H1 (cell line): ENCODE results near the gene RAP1A. TPM values are rescaled to one million over a fixed set of nuclear protein-coding genes. Genes with fewer than 3 reads are reported as not detected.

Source experiments
- ASH2L ChIP-seq: fragments of 200-600, 300-600 bp; sonication (generic); IDR thresholded peaks from one replicate; pipeline ENCODE4 v1.7.1; 2017; ENCODE audit warnings: low read length
- BRCA1 ChIP-seq: IDR thresholded peaks from 2 replicates; pipeline ENCODE4 v1.6.1; 2012; ENCODE audit warnings: low read depth, low read length, improper control_type of control experiment
- E2F6 ChIP-seq: IDR thresholded peaks from 2 replicates; pipeline ENCODE4 v1.6.1; 2012; ENCODE audit warnings: inconsistent platforms
- EP300 ChIP-seq, 2 experiments: IDR thresholded peaks; 1 replicate in 1 of 2; 2 replicates in 1 of 2; pipeline ENCODE4 v1.6.1; 2011 to 2012; ENCODE audit warnings: low read depth in 2 of 2, low read length in 2 of 2, mild to moderate bottlenecking in 2 of 2, borderline replicate concordance in 1 of 2, inconsistent platforms in 1 of 2, moderate library complexity in 1 of 2
- EZH2 ChIP-seq: fragments of 200-600 bp; sonication (generic); IDR thresholded peaks from 2 replicates; pipeline ENCODE4 v1.7.1; 2012; ENCODE audit warnings: low read depth, mild to moderate bottlenecking, moderate library complexity, low read length, inconsistent platforms; ENCODE audit not compliant: severe bottlenecking
- HDAC2 ChIP-seq, 2 experiments: fragments of 300-600 bp in 1 of 2; sonication (generic) in 1 of 2; IDR thresholded peaks; 2 replicates each; pipeline ENCODE4 v1.6.1; 2011 to 2012; ENCODE audit warnings: low read depth in 2 of 2, low read length in 2 of 2, mild to moderate bottlenecking in 2 of 2, moderate library complexity in 2 of 2, borderline replicate concordance in 1 of 2, inconsistent platforms in 1 of 2
- JUN ChIP-seq: IDR thresholded peaks from 2 replicates; pipeline ENCODE4 v1.6.1; 2011; ENCODE audit warnings: low read depth, mild to moderate bottlenecking, improper control_type of control experiment, low read length
- JUND ChIP-seq: IDR thresholded peaks from 2 replicates; pipeline ENCODE4 v1.6.1; 2011; ENCODE audit warnings: mild to moderate bottlenecking, improper control_type of control experiment, low read length
- SIN3A ChIP-seq, 2 experiments: IDR thresholded peaks in 1 of 2; conservative IDR thresholded peaks in 1 of 2; 2 replicates each; pipeline ENCODE4 v1.6.1; 2011 to 2012; ENCODE audit warnings: low read length in 2 of 2, improper control_type of control experiment in 1 of 2, low read depth in 1 of 2, mild to moderate bottlenecking in 1 of 2
- SIRT6 ChIP-seq: IDR thresholded peaks from one replicate; pipeline ENCODE4 v1.7.1; 2012; ENCODE audit warnings: low read length, inconsistent platforms
- SP1 ChIP-seq: IDR thresholded peaks from 2 replicates; pipeline ENCODE4 v1.6.1; 2011; ENCODE audit warnings: low read depth, low read length
- SP2 ChIP-seq: IDR thresholded peaks from 2 replicates; pipeline ENCODE4 v1.6.1; 2012; ENCODE audit warnings: mild to moderate bottlenecking, low read length, inconsistent platforms
- SUZ12 ChIP-seq: fragments of 200-600 bp; sonication (generic); IDR thresholded peaks from 2 replicates; pipeline ENCODE4 v1.6.1; 2012; ENCODE audit warnings: mild to moderate bottlenecking, inconsistent platforms, low read length, moderate library complexity, mixed read lengths
- TAF1 ChIP-seq: IDR thresholded peaks from 2 replicates; pipeline ENCODE4 v1.6.1; 2011; ENCODE audit warnings: mild to moderate bottlenecking, low read depth, low read length
- TCF12 ChIP-seq: IDR thresholded peaks from 2 replicates; pipeline ENCODE4 v1.6.1; 2011; ENCODE audit warnings: low read depth, mild to moderate bottlenecking, low read length
- USF2 ChIP-seq: IDR thresholded peaks from 2 replicates; pipeline ENCODE4 v1.6.1; 2011; ENCODE audit warnings: low read length, improper control_type of control experiment
- polyA plus RNA-seq, 7 experiments: library from polyadenylated mRNA; depleted of rRNA in 3 of 7; stranded (reverse) in 5 of 7; unstranded in 2 of 7; fragments of >200 nt in 5 of 7; fragments of 200-250 nt in 2 of 7; gene quantifications; 1 replicate in 5 of 7; 2 replicates in 1 of 7; 4 replicates in 1 of 7; pipeline versions ENCODE4 v1.2.1 to v1.2.3, GENCODE V29; 2011 to 2013; ENCODE audit warnings: missing spikeins in 2 of 7, mixed read lengths in 2 of 7
- total RNA-seq: library from RNA; stranded (reverse); fragmentation: NEBNext Ultra II Directional; extraction: Animal tissue kit (Norgen Biotek cat#: 25700); gene quantifications from 2 replicates; pipeline ENCODE4 v1.2.1, GENCODE V29; 2021

The RAP1A gene
- total and polyA plus RNA-seq, 2 of the 8 experiments (the other 6 are each of a cell fraction or from before 2014, with no cell fraction given): 10.9 to 35.8 TPM

GRCh38 chr1:111738133-111738435 lies 118.5 kb downstream of the RAP1A start (continued):
- TF ChIP-seq USF2: no peak
- no peak for TF ChIP-seq ASH2L
- TF ChIP-seq SUZ12: no peak
- no peak for TF ChIP-seq SP2
- no peak for TF ChIP-seq JUND
- no peak for TF ChIP-seq TAF1
- TF ChIP-seq SIRT6: no peak
- no peak for TF ChIP-seq JUN
- TF ChIP-seq SIN3A (conservative IDR thresholded peaks at IDR 0.05 in 1 of 2, IDR thresholded peaks at IDR 0.05 in 1 of 2; ENCODE audit: low read depth in 1 of 2, low read length in 2 of 2): 0 out of 4 replicates have a peak, but pooled peaks of 1 of the 2 experiments have one; percentile 58
- 0 out of 2 replicates have a peak, but pooled peaks have one; percentile 13 for TF ChIP-seq SP1
- no peak for TF ChIP-seq EZH2
- no peak for TF ChIP-seq EP300 (IDR thresholded peaks at IDR 0.05; ENCODE audit: borderline replicate concordance in 1 of 2, low read depth in 2 of 2, low read length in 2 of 2)
- peak; percentile 33; the same call in 1 of the 2 replicates for TF ChIP-seq TCF12
- TF ChIP-seq BRCA1: no peak
- no peak for TF ChIP-seq HDAC2 (IDR thresholded peaks at IDR 0.05; ENCODE audit: borderline replicate concordance in 1 of 2, low read depth in 2 of 2, low read length in 2 of 2)
- TF ChIP-seq E2F6: no peak
